ENCODE measurements around the gene TUNAR.

- TF ChIP-seq PPARA (CRISPR knock-in tag; IDR thresholded peaks at IDR 0.05; ENCODE audit: borderline replicate concordance) = no peak
- TF ChIP-seq ZNF565 (CRISPR knock-in tag; conservative IDR thresholded peaks at IDR 0.05; ENCODE audit: low read depth) = no peak
Observed at GRCh38 chr14:95936041-95936440, 59.4 kb downstream of the TUNAR start.
